CD4-positive, alpha-beta T cell treated with Interleukin-17A for 1 hour (primary cell): Measurements from ENCODE around the gene ST3GAL5.

Experiments
- DNase-seq: peaks from one replicate; pipeline ENCODE4 v3.0.0-alpha.2; 2020

ST3GAL5 gene

DNA sequence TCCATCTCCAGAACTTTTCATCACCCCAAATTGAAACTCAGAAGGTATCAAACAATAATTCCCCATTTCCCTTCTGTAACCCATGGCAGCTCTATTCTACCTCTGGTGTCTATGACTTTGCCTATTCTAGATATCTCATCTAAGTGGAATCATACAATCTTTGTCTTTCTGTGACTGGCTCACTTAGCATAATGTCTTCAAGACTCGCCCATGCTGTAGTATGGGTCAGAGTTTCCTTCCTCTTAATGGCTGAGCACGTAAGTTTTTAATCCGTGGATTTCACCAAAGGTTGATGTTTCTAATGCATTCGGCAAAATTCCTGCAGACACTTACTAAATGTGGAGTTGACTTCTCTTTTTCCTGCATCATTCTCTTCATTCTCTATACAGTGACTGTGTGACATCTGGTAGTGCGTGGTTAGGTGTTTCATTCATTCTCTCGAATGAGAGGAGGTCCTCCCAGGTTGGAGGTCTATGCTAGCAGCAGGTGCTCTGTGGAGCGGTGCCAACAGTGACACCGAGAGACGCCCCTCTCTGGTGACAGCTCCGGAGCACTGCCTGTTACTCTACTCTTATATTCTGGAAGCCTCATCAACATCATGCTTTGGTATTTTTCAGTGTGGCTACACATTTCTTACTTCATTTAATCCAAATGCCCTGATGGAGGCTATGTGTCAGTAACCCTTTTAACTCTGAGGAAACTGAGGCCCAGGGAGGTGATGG, 84.9 kb downstream of the ST3GAL5 start:
- DNase-seq = no peak

DNA sequence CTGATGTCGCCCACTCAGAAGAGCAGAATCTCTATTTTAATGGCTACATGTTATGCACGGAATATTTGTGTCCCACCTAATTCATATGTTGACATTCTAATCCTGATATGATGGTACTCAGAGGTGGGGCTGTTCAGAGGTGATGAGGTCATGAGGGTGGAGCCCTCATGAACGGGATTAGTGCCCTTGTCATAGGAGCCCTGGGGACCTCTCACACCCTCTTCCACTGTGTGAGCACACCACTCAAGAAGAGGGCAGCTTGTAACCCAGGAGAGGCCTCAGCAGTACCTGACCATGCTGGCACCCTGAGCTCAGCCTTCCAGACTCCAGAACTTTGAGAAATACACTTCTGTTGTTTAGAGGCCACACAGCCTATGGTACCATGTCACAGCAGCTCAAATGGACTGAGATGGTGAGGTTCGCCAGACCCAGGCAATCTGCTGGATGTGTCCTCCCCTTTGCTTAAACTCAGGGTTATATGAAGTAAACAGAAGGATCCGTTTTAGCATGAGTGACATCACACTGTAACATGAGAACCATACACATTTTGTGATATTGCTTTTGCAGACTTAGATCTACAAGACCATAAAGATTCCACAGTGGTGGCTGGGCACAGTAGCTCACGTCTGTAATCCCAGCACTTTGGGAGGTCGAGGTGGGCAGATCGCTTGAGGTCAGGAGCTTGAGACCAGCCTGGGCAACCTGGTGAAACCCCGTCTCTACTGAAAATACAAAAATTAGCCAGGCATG, 86.3 kb downstream of the ST3GAL5 start:
- DNase-seq = no peak

DNA sequence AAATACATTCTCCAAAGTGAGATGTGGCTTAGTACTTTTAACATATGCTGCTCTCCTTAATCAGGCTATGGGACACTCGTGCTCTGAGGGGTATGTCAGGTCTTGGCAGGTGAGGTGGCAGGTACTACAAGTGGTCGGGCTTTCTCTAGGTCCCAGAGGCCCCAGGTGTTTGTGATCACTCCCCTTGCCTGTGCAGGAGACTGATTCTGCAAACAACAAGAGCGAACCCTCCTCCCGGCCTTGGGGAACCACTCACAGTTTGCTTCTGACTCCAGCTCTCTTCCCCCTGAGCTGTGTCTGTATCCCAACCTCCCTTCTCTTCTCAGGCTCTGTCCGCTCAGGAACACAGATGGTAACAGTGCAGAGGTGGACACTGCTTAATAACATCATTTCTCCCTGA, 86.9 kb downstream of the ST3GAL5 start:
- DNase-seq = no peak

DNA sequence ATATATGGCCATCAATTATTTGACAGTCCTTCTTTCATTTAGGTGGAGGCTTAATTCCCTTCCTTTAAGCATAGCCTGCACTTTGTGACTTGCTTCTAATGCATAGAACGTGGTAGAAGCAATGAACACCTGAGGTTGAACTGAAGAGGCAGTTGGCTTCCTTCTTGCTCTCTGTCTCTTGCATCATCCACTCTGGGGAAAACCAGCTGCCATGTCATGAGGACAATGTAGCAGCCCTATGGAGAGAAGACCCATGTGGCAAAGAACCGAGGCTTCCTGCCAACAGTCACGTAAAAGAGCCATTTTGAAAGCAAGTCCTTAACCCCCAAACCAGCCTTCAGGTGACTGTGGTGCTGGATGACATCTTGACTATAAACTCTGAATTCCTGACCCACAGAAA, 88.2 kb downstream of the ST3GAL5 start:
- DNase-seq = no peak

DNA sequence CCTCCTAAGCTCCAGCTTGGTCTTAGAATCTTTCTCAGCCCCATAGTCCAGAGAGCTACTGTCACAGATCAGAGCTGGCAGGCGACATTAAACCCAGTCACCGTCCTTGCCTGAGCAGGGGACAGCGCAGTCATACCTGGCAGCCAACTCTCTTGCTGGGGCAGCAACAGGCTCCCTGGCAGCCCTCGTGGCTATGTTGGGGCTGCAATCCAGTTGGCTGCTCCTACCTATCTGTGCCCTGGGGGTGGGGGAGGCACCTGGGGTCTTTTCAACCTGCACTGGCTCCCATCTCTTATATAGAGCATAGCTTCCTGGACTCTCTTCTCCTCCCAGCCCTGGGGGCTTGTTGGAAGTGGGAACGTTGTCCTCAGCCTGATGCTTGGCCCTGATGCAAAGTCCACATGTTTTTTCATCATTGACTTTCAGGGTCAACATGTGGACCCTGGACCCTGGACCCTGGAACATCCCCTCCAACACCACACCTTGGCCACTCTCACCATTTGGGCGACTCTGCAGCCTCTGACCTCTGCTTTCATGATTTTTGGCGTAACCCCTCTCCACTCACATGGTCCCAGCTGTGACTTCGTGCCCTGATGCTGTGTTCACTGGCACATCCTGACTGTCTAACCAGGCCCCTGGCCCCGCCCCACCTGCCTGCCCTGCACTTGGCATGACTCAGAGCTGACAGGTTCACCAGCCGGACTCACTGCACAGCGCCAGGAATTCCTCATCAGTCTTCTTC, 89.4 kb downstream of the ST3GAL5 start:
- no peak for DNase-seq

DNA sequence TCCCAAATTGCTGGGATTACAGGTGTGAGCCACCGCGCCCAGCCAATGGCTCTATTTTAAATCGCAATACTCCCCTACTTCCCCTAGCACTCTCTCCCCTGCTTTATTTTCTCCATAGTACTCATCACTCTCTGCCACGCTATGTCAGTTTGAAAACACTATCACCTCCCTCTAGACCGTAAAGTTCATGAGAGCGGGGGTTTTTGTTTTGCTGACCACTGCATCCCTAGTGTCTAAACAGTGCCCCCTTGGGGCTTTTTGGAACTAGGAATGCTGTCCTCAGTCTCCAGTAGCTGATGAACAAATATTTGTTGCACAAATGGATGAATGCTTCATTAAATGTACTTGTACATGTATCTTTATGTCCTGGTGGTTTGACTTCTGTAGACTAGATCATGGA, 90.9 kb downstream of the ST3GAL5 start:
- no peak for DNase-seq

DNA sequence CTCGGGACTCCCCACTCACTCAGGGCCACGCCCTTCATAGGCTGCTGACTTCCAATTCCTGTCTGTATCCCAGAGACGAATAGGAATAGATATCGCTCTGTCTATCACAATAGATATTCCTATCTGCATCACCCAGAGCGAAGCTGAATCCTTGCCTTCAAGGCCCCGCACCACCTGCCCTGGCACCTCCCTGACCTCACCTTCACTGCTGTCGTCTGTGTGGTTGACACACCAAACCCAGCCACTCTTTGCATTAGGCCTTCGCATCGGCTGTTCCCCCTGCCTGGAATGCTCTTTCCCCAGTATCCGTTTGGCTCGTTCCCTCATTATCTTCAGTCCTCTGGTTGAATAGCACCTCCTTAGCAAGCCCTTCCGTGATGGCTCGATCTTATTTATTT, 91.5 kb downstream of the ST3GAL5 start:
- no peak for DNase-seq

DNA sequence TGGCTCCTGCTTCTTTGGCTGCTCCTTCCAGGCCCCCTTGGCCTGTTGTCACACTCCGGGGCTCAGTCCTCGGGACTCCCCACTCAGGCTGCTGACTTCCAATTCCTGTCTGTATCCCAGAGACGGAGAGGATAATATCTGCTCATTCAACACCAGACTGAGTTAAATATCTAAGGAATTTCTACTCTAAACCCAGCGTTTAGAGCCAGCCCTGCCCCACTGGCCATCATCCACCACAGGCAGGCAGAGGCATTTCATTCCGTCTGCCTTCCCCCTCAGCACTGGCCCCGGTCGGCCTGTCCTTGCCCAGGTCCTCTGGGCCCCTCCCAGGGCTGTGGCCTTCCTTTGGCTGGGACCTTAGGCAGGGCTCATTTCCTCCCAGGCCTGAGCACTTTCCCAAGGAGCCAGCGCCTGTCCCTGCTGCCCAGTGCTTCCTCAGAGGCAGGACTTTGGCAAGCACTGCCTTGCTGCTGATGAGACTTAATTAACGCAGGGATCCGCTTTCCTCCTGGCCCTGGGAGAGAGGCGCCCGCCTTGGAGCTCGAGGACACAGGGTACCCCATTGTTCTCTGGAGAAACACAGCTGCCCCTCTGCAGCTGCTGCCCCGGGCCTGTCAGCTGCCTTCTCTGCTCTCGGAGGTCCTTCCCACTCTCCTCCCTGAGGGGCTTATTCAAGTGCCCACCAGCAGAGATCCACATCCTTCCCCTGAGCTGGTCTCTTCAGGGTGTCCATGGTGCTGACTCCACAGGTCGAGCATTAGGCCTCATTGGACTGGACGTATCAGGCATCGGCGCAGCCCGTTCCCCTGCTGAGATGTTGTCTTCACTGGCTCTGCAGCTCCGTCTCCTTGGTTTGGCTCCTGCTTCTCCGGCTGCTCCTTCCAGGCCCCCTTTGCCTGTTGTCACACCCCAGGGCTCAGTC, 92.2 kb downstream of the ST3GAL5 start:
- no peak for DNase-seq

DNA sequence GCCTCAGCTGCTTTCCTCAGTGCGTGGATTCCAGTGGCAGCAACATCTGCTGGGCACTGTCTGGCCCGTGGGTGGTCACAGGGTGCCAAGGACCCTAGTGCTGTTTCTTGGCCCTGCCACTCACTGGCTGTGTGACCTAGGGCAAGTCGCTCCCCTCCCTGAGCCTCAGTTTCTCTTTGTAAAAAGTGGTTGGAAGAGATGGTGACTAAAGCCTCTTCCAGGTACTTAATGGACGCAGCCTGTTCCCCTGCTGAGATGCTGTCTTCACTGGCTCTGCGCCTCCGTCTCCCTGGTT, 92.8 kb downstream of the ST3GAL5 start:
- no peak for DNase-seq

DNA sequence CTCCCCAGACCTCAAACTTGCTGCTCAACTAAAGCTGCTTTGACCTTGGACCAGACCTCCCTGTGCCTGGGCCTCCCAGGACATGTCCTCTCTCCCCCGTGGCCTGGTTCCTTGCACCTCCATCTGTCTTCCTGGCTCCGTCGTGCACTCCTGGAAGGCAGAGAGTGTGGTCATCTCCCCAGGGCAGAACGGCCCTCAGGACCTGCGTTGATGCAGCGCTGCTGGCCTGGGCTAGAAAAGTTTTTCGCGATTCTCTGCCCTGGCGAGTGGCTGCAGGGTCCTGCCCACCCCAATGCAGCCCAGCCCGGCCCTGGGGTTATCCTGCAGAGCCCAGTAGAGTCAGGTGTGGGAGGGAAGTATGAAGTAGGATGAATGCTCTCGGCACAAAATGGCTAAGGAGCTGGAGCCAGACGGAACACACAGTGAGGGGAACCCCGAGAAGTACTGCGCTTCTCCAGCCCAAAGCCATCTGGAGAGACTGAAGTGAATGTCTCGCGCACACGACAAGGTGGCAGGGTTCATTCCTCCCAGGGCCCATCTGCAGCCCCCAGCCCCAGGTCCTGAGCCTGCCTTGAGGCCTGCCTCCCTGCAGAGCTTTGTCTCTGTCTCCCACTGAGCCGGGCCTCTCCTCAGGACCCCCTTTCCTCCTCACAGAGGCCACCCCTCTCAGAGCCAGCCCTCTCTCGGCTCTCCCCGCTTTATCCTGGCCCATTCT, 93.3 kb downstream of the ST3GAL5 start:
- DNase-seq = no peak

DNA sequence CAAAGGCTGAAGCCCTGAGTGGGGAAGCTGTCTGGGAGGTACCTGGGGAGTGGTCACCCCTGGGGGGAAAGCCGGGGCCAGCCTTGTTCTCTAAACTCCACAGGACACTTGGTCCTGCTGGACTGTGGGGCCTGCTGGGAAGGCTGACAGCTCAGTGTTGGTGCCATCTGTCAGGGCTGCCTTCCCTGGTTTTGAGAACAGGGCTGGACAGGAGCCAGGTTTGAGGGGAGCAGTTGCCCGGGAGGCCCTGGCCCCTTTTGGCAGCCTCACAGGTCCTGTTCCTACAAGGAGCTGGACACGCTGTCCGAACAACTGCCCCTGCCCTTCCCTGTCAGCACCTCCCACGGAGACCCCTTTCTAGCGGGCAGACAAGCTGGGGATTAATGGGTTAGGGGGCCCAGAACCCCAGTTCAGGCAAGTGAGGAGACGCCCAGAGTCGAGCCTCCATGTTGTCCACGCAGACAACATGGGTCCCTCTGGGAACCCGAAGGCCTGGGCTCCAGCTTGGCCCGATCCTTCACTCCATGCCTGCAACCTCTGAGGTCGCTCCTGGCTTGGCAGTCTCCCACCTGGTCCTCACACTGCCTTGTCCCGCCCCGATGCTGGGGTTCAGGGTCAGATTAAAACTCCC, 94.2 kb downstream of the ST3GAL5 start:
- DNase-seq = no peak

DNA sequence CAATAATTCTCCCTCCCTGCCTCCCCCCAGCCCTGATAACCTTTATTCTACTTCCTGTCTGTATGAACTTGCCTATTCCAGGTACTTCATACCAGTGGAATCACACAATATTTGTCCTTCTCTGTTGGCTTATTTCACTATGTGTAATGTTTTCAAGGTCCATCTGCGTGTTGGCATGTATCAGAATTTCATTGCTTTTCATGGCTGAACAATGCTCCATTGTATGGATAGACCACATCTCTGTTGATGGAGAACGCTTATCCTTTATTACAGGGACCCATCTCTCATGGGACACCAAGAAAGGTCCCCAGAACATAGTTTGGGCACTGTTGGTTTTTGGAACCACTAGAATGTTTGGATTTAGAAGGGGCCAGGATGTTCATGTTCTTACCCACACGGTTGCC, 94.8 kb downstream of the ST3GAL5 start:
- DNase-seq = no peak

DNA sequence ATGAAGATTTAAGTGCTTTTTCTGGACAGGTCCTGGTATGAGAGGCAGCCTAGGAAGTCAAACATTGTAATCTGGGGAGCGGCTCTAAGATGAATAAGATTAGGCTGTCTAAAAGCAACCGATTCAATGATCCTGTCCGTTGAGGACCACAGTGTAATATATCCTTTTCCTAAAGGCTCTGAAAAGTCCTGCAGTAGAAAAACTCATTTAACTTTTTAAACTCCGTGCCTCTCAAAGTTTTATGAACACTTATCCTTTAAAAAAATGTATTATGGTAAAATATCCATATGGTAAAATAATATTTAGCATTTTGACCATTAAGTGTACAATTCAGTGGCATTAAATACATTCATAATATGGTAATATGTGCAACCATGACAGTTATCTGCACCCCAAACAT, 95.2 kb downstream of the ST3GAL5 start:
- no peak for DNase-seq

DNA sequence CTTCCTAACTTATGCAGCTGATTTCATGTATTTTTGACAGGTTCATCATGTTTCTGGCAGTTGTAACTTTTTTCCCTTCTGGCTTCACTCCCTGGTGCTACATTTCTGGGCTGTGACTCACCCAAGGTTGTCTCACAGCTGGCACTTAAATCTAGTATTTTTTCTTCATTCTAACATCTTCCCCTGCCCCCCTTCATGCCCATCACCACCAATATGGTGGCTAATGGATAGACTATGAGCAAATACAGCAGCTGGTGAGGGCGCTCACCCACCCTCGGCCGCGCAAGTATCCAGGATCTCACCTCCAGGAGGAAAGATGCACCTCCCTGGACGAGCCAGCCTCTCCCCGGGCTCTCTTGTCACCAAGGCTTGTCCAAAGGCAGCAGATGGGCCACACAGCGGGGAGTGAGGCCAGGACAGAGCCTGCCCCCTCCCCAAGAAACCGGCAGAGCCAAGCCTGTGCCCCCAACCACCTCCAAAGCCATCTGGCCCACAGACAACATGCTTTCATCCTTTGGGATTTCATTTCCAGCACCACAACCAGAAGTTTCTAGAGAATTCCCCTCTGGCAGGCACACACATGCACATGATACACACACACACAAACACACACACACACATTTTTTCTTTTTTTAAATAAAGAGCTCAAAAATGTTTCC, 95.9 kb downstream of the ST3GAL5 start:
- DNase-seq = no peak

DNA sequence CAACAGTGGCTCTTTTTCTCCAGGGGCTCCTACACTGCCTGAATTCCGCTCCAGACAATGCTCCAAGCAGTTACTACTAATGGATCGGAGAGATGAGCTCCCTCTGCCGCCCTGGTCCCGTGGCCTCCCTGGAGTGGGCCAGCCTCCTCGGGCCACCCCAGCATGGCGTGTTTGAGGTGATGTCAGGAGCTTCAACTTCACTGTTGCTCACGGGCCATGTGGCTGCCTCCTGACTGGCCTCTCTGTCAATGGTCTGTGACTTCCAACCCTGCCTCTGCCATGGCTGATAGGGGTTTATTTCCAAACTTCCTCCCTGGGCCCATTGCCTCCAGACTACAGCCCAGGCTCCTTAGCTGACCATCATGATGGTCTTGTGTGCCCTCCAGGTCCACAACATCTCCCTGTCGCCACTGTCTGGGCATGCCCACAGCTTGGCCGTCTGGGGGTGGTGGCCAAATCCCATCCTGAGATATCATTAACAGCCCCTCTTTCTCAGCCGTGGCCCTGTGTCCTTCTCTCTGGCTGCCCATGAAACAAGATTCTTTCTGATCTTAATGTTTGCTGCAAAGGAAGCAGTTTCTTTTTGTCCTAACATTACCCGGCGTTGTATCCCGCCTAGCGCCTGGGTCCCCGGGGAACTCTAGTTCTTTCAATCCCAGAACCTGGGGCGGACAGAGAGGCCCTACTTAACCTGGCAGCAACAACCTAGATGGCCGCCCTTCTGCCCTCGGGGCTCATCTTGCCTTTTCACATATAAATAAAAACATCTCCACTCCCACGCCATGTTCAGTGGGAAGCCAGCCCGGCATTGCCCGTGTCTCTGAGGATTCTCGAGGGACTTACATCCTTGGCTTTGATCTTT, 96.9 kb downstream of the ST3GAL5 start:
- DNase-seq = no peak

DNA sequence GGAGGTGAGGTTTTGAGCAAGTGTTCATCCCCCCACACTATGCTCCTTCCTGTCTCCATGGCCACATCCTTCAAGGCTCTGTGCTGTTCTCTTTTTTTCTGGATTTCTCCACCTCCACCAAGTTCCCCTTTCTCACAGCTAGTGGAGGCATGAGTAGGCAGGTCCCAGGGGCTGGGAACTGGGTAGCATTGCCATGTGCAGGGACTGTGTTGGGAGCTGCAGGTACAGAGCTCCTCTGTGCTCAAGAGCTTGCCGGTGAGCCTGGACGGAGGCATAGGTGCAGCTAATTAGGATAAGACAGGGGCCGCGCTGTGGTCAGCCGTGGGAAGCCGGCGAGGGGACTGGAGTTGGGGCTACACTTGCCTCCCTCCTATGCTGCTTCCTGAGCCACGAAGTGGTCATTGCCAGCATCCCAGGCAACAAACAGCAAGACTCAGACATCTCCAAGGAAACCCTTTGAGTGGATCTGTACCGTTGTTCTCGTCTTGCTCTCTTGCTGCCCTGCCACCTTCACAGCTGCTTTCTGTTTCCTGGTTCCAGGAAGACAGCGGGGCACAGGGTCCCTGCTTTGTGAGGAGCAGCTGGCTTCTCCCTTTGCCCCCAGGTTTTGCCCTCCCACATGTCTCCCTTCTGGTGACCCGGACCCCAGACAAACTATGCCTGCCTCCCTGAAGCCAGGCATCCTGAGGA, 98.1 kb downstream of the ST3GAL5 start:
- DNase-seq = no peak

DNA sequence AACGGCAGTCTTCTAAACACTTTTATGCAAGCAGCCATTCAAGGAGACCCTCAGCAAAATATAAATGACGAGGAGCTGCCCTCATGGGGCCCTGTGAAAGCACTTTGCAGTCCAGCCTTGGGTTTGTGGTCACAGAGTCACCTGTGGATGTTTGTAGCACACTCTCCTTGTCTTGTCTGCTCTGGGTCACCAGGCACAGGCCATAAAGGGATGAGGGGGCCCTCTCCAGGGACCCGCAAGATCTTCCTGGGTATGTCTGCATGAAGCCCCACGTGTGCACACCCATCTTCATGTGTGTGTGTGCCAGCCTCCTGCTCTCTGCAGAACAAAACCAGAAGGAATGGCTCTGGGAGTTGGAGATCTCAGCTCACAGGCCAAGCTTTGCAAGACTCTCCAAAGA, 98.8 kb downstream of the ST3GAL5 start:
- no peak for DNase-seq

DNA sequence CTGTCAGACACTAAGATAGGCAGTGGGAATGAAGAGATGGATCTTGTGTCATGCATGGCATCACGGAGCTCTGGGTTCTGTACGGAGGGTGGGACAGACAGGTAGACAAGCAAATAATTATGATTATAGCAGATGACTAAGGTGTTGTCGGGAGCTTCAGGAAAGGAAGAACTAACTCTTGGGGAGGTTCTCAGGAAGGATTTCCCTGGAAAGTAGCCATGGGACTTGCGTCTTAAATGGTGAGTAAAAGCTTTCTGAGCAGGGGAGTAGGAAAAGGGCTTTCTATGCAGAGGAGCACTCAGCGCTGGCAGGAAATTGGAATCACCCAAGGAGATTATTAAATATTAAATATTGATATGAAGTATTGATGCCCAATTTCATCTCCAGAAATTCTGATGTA, 99.5 kb downstream of the ST3GAL5 start:
- no peak for DNase-seq

DNA sequence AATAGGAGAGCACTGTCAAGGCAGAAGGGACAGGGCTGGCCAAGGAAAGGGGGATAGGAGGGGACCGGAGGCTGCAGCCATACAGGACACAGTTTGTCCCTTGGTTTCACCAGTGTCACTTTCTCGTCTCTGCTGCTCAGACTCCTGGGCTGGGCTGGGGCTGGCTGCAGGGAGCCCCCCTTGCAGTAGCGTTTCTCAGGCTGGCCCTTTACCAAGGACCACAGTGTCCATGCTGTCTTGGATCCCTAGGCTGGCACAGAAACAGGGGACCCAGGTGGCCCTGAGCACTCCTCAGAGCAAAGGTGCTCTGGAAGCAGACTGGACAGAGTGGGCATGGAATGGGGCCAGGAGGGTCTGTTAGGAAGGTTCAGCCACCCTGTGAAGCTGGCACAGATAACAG, 100.2 kb downstream of the ST3GAL5 start:
- DNase-seq = no peak

DNA sequence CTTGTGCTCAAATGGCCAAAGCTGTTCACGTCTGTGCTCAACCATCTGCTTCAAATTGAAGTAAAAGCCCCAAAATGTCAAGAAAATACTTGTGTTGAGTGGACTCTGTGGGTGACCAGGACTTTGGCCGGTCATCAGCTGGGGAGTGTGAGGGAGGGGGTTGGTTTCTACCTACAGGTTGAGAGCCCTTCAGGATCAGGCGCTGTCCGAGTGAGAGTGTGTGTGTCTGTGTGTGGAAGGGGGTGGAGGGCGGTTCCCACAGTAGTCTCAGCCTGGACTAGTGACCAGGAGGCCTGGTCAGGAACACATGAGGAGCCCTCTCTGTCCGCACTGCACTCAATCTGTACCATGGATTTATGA, 100.8 kb downstream of the ST3GAL5 start:
- no peak for DNase-seq
